Measurements from ENCODE around the gene GLIPR2. TPM values are rescaled to one million over a fixed set of nuclear protein-coding genes. Genes with fewer than 3 reads are reported as not detected.
"Not testable (repeated sequence)": the region's sequence is repeated elsewhere in the genome, so short reads cannot be mapped to it uniquely, and the experiment has no call there.

The GLIPR2 gene
- polyA plus RNA-seq, 2 donors = 3.7 to 8.0 TPM

DNA sequence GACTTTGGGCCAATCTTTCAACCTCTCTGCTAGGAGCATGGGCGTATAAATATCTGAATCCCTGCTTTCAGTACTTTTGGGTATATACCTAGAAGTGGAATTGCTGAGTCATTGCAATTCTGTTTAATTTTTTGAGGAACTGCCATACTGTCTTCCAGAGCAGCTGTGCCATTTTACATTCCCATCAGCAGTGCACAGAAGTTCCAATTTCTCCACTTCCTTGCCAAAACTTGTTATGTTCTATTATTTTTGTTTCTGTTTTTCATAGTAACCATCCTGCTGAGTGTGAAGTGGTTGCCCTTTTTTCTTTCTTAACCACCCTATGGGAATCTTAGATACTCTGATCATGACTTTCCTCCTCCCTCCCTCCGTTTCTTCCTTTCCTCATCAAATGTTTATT is 21.6 kb downstream of the GLIPR2 start:
- H3K27ac ChIP-seq (ENCODE audit: low read depth in 2 of 2, low read length in 1 of 2) = peak overlapping the region in 1 of 2 donors; percentile 18
- WGBS, 2 donors = 68 to 74% methylated on average over 2 of the region's 2 CpGs
- H3K4me3 ChIP-seq (ENCODE audit: low read depth in 1 of 2, low read length in 2 of 2) = no peak overlapping the region
- H3K4me1 ChIP-seq (ENCODE audit: control insufficient read depth in 2 of 2, insufficient read depth in 2 of 2, low read length in 1 of 2) = no peaks in the 10 kb centered on the region
- H3K27me3 ChIP-seq (ENCODE audit: control insufficient read depth in 1 of 2, insufficient read depth in 2 of 2, low read length in 2 of 2) = no peaks in the 10 kb centered on the region
- H3K9me3 ChIP-seq (ENCODE audit: control insufficient read depth in 2 of 2, insufficient read depth in 1 of 2, low read depth in 1 of 2, low read length in 1 of 2) = no peaks in the 10 kb centered on the region
- H3K36me3 ChIP-seq (ENCODE audit: control insufficient read depth in 2 of 2, insufficient read depth in 2 of 2, low read length in 1 of 2) = no peaks in the 10 kb centered on the region

DNA sequence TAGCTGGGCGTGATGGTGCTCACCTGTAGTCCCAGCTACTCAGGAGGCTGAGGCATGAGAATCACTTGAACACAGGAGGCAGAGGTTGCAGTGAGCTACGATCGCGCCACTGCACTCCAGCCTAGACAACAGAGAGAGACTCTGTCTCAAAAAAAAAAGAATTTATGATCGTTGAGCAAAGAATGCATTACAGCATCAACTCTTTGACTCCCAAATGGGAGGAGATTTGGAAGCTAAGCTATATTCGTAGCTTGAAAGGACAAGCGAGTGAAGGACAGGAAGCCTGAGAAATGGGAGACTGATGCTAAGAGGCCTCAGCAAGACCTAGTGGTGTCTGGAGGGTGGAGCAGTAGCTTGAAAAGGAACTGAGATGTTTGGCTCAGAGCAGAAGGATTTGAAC is 22.4 kb downstream of the GLIPR2 start:
- peak overlapping the region in 1 of 2 donors; percentile 21 for H3K27ac ChIP-seq (ENCODE audit: low read depth in 2 of 2, low read length in 1 of 2)
- H3K36me3 ChIP-seq (ENCODE audit: control insufficient read depth in 2 of 2, insufficient read depth in 2 of 2, low read length in 1 of 2) = no peaks in the 10 kb centered on the region
- 74 to 75% methylated on average over 7 of the region's 7 CpGs for WGBS, 2 donors
- no peaks in the 10 kb centered on the region for H3K4me1 ChIP-seq (ENCODE audit: control insufficient read depth in 2 of 2, insufficient read depth in 2 of 2, low read length in 1 of 2)
- no peak overlapping the region for H3K4me3 ChIP-seq (ENCODE audit: low read depth in 1 of 2, low read length in 2 of 2)
- no peaks in the 10 kb centered on the region for H3K9me3 ChIP-seq (ENCODE audit: control insufficient read depth in 2 of 2, insufficient read depth in 1 of 2, low read depth in 1 of 2, low read length in 1 of 2)
- no peaks in the 10 kb centered on the region for H3K27me3 ChIP-seq (ENCODE audit: control insufficient read depth in 1 of 2, insufficient read depth in 2 of 2, low read length in 2 of 2)

GRCh38 chr9:36159509-36159908 is 23.0 kb downstream of the GLIPR2 start:
- H3K4me1 ChIP-seq (ENCODE audit: control insufficient read depth in 2 of 2, insufficient read depth in 2 of 2, low read length in 1 of 2); H3K36me3 ChIP-seq (ENCODE audit: control insufficient read depth in 2 of 2, insufficient read depth in 2 of 2, low read length in 1 of 2); H3K9me3 ChIP-seq (ENCODE audit: control insufficient read depth in 2 of 2, insufficient read depth in 1 of 2, low read depth in 1 of 2, low read length in 1 of 2); H3K4me3 ChIP-seq (ENCODE audit: low read depth in 1 of 2, low read length in 2 of 2); H3K27me3 ChIP-seq (ENCODE audit: control insufficient read depth in 1 of 2, insufficient read depth in 2 of 2, low read length in 2 of 2): not testable (repeated sequence)
- peak overlapping the region in 1 of 2 donors; percentile 21 for H3K27ac ChIP-seq (ENCODE audit: low read depth in 2 of 2, low read length in 1 of 2)
- WGBS, 2 donors = 70 to 80% methylated on average over 4 of the region's 4 CpGs

DNA sequence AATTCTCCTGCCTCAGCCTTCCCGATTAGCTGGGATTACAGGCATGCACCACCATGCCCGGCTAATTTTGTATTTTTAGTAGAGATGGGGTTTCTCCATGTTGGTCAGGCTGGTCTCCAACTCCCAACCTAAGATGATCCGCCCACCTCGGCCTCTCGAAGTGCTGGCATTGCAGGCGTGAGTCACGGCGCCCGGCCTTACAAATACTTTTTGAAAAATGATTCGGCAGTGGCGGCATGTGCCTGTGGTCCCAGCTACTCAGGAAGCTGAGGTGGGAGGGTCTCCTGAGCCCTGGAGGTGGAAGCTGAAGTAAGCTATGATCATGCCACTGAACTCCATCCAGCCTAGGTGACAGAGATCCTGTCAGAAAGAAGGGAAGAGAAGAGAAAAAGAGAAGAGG is 23.6 kb downstream of the GLIPR2 start:
- not testable (repeated sequence) for H3K4me3 ChIP-seq (ENCODE audit: low read depth in 1 of 2, low read length in 2 of 2); H3K9me3 ChIP-seq (ENCODE audit: control insufficient read depth in 2 of 2, insufficient read depth in 1 of 2, low read depth in 1 of 2, low read length in 1 of 2); H3K27me3 ChIP-seq (ENCODE audit: control insufficient read depth in 1 of 2, insufficient read depth in 2 of 2, low read length in 2 of 2); H3K4me1 ChIP-seq (ENCODE audit: control insufficient read depth in 2 of 2, insufficient read depth in 2 of 2, low read length in 1 of 2); H3K36me3 ChIP-seq (ENCODE audit: control insufficient read depth in 2 of 2, insufficient read depth in 2 of 2, low read length in 1 of 2); H3K27ac ChIP-seq (ENCODE audit: low read depth in 2 of 2, low read length in 1 of 2)
- WGBS, 2 donors = 78 to 85% methylated on average over 11 of the region's 11 CpGs

DNA sequence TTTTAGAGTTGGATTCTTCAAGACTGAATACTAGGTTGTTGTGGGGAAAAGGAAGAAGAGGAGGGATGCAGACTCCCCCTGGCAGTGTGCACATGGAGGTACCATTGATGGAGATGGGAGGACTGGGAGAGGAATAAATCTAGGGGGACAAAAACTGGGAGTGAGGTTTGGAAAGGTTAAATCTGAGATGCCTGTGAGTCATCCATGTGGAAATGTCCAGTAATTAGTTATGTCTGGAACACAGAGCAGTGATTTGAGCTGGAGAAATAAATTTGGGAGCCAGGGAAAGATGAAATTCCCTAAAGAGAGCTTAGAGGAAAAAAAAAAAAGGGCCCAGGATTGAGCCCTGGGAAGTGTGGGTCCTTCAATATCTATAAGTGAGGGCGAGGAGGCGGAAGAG is 24.7 kb downstream of the GLIPR2 start:
- Histone ChIP-seq H3K27me3 (ENCODE audit: control insufficient read depth in 1 of 2, insufficient read depth in 2 of 2, low read length in 2 of 2) (no peaks in the 10 kb centered on the region), H3K36me3 (ENCODE audit: control insufficient read depth in 2 of 2, insufficient read depth in 2 of 2, low read length in 1 of 2) (no peaks in the 10 kb centered on the region), H3K4me3 (ENCODE audit: low read depth in 1 of 2, low read length in 2 of 2) (no peak overlapping the region), H3K4me1 (ENCODE audit: control insufficient read depth in 2 of 2, insufficient read depth in 2 of 2, low read length in 1 of 2) (no peaks in the 10 kb centered on the region), H3K27ac (ENCODE audit: low read depth in 2 of 2, low read length in 1 of 2) (peak overlapping the region; percentile 17 to 18), H3K9me3 (ENCODE audit: control insufficient read depth in 2 of 2, insufficient read depth in 1 of 2, low read depth in 1 of 2, low read length in 1 of 2) (no peaks in the 10 kb centered on the region)
- WGBS, 2 donors = 83 to 91% methylated on average over 2 of the region's 2 CpGs

GRCh38 chr9:36162211-36162738 is 25.7 kb downstream of the GLIPR2 start:
- no peaks in the 10 kb centered on the region for H3K36me3 ChIP-seq (ENCODE audit: control insufficient read depth in 2 of 2, insufficient read depth in 2 of 2, low read length in 1 of 2)
- no peaks in the 10 kb centered on the region for H3K9me3 ChIP-seq (ENCODE audit: control insufficient read depth in 2 of 2, insufficient read depth in 1 of 2, low read depth in 1 of 2, low read length in 1 of 2)
- 85 to 87% methylated on average over 17 of the region's 17 CpGs for WGBS, 2 donors
- H3K27me3 ChIP-seq (ENCODE audit: control insufficient read depth in 1 of 2, insufficient read depth in 2 of 2, low read length in 2 of 2) = no peaks in the 10 kb centered on the region
- H3K4me3 ChIP-seq (ENCODE audit: low read depth in 1 of 2, low read length in 2 of 2) = no peak overlapping the region
- H3K4me1 ChIP-seq (ENCODE audit: control insufficient read depth in 2 of 2, insufficient read depth in 2 of 2, low read length in 1 of 2) = no peaks in the 10 kb centered on the region
- no peak overlapping the region for H3K27ac ChIP-seq (ENCODE audit: low read depth in 2 of 2, low read length in 1 of 2)

DNA sequence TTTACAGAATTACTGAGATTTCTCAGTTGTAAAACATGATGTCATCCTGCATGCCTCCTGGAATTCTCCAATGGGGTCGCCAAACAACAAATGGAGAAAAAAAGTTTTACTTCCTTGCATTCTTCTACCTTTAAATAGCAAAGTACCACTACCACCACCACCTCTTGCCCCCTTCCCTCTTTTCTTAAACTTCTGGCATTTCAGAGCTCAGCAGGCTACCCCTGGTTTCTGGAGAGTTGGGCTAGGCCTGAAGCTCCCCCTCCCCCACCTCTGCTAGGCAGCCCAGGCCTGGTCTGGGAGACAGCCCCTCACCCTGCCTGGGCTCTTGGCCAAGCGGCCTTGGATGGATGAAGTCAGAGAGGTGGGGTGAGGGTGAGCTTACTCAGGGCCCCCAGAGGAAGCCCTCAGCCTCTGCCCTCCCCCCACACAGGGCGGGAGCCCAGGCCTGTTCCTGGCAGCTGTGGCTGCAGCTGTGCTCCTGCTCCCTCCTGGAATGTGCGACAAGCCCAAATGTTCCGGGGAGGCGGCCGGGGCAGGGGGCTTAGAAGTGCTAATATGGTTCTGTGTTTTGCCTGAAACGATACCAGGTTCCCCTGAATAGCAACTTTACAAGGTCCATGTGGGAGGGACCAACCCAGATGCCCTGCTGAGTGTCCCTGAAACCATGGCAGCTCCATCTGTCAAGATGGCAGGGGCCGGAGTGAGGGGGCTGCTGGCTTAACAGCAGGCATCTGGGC is 26.7 kb downstream of the GLIPR2 start:
- no peaks in the 10 kb centered on the region for H3K9me3 ChIP-seq (ENCODE audit: control insufficient read depth in 2 of 2, insufficient read depth in 1 of 2, low read depth in 1 of 2, low read length in 1 of 2)
- H3K27me3 ChIP-seq (ENCODE audit: control insufficient read depth in 1 of 2, insufficient read depth in 2 of 2, low read length in 2 of 2) = no peaks in the 10 kb centered on the region
- no peaks in the 10 kb centered on the region for H3K4me1 ChIP-seq (ENCODE audit: control insufficient read depth in 2 of 2, insufficient read depth in 2 of 2, low read length in 1 of 2)
- H3K27ac ChIP-seq (ENCODE audit: low read depth in 2 of 2, low read length in 1 of 2) = peak overlapping the region; percentile 43 to 56
- WGBS, 2 donors = 48 to 57% methylated on average over 9 of the region's 9 CpGs
- no peak overlapping the region for H3K4me3 ChIP-seq (ENCODE audit: low read depth in 1 of 2, low read length in 2 of 2)
- no peaks in the 10 kb centered on the region for H3K36me3 ChIP-seq (ENCODE audit: control insufficient read depth in 2 of 2, insufficient read depth in 2 of 2, low read length in 1 of 2)

DNA sequence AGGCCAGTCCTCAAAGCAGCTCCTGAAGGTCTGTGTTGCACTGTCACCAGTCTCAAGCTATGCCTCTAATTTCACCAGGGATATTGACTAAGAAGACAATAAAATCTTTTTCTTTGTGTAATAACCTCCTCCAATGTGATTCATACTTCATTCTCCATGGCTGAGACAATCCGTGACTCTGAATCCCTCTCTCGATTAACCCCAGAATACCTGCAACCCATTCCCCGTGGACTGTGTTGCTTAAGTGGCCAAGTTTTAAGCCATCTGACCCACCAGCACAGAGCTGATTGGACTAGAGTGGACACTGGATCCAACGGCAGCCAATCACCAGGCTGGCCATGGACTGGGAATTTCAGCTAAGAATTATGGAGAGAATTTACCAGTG is 27.2 kb downstream of the GLIPR2 start:
- WGBS, 2 donors = 60 to 69% methylated on average over 4 of the region's 4 CpGs
- no peak overlapping the region for H3K4me3 ChIP-seq (ENCODE audit: low read depth in 1 of 2, low read length in 2 of 2)
- no peaks in the 10 kb centered on the region for H3K9me3 ChIP-seq (ENCODE audit: control insufficient read depth in 2 of 2, insufficient read depth in 1 of 2, low read depth in 1 of 2, low read length in 1 of 2)
- H3K27ac ChIP-seq (ENCODE audit: low read depth in 2 of 2, low read length in 1 of 2) = peak overlapping the region; percentile 43 to 56
- no peaks in the 10 kb centered on the region for H3K4me1 ChIP-seq (ENCODE audit: control insufficient read depth in 2 of 2, insufficient read depth in 2 of 2, low read length in 1 of 2)
- no peaks in the 10 kb centered on the region for H3K27me3 ChIP-seq (ENCODE audit: control insufficient read depth in 1 of 2, insufficient read depth in 2 of 2, low read length in 2 of 2)
- H3K36me3 ChIP-seq (ENCODE audit: control insufficient read depth in 2 of 2, insufficient read depth in 2 of 2, low read length in 1 of 2) = no peaks in the 10 kb centered on the region

GRCh38 chr9:36164372-36164771 is 27.8 kb downstream of the GLIPR2 start:
- no peak overlapping the region for H3K4me3 ChIP-seq (ENCODE audit: low read depth in 1 of 2, low read length in 2 of 2)
- no peaks in the 10 kb centered on the region for H3K36me3 ChIP-seq (ENCODE audit: control insufficient read depth in 2 of 2, insufficient read depth in 2 of 2, low read length in 1 of 2)
- H3K9me3 ChIP-seq (ENCODE audit: control insufficient read depth in 2 of 2, insufficient read depth in 1 of 2, low read depth in 1 of 2, low read length in 1 of 2) = no peaks in the 10 kb centered on the region
- peak overlapping the region in 1 of 2 donors; percentile 14 for H3K27ac ChIP-seq (ENCODE audit: low read depth in 2 of 2, low read length in 1 of 2)
- H3K27me3 ChIP-seq (ENCODE audit: control insufficient read depth in 1 of 2, insufficient read depth in 2 of 2, low read length in 2 of 2) = no peaks in the 10 kb centered on the region
- H3K4me1 ChIP-seq (ENCODE audit: control insufficient read depth in 2 of 2, insufficient read depth in 2 of 2, low read length in 1 of 2) = no peaks in the 10 kb centered on the region
- WGBS, 2 donors = 73 to 79% methylated on average over 6 of the region's 6 CpGs

DNA sequence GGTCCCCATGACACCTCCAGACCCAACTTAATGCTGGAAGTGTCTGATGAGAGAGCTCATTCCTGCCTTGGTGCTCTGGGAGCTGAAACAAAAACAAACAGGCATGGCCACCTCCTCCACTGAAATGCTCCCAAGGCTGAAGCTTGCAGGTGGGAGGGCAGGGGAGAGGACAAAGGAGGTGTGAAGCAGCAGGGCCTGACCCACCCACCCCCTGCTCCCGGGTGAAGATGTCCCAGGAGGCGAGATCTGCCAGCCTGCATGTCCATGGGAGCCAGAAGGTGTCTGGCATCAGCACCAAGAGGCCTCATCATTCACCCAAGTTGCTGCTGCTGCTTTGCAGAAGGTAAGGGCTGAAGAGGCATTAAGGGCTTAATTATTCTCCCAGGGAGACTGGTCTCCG is 28.5 kb downstream of the GLIPR2 start:
- Histone ChIP-seq H3K4me3 (ENCODE audit: low read depth in 1 of 2, low read length in 2 of 2) (no peak overlapping the region), H3K27ac (ENCODE audit: low read depth in 2 of 2, low read length in 1 of 2) (no peak overlapping the region), H3K4me1 (ENCODE audit: control insufficient read depth in 2 of 2, insufficient read depth in 2 of 2, low read length in 1 of 2) (no peaks in the 10 kb centered on the region), H3K9me3 (ENCODE audit: control insufficient read depth in 2 of 2, insufficient read depth in 1 of 2, low read depth in 1 of 2, low read length in 1 of 2) (no peaks in the 10 kb centered on the region), H3K36me3 (ENCODE audit: control insufficient read depth in 2 of 2, insufficient read depth in 2 of 2, low read length in 1 of 2) (no peaks in the 10 kb centered on the region), H3K27me3 (ENCODE audit: control insufficient read depth in 1 of 2, insufficient read depth in 2 of 2, low read length in 2 of 2) (no peaks in the 10 kb centered on the region)
- WGBS, 2 donors = 62 to 71% methylated on average over 3 of the region's 3 CpGs
